GM19324 (cell line): Measurements from ENCODE around the gene SLC34A3.

ENCODE experiments used
- ATAC-seq: cut with Tn5 transposase; IDR thresholded peaks from one replicate; pipeline ENCODE4 v1.9.1; 2021; ENCODE audit warnings: mild to moderate bottlenecking, moderate library complexity; ENCODE audit not compliant: unreplicated experiment, low FRiP score

The SLC34A3 gene

GRCh38 chr9:137272241-137273094 is 41.8 kb downstream of the SLC34A3 start:
- ATAC-seq: no peak

GRCh38 chr9:137273095-137273490 is 42.4 kb downstream of the SLC34A3 start:
- no peak for ATAC-seq

GRCh38 chr9:137273611-137274320 is 43.1 kb downstream of the SLC34A3 start:
- ATAC-seq: no peak

GRCh38 chr9:137275203-137275587 is 44.5 kb downstream of the SLC34A3 start:
- ATAC-seq: no peak

GRCh38 chr9:137275588-137276472 is 45.1 kb downstream of the SLC34A3 start:
- no peak for ATAC-seq

GRCh38 chr9:137276473-137277328 is 46.0 kb downstream of the SLC34A3 start:
- no peak for ATAC-seq

- ATAC-seq: peak; percentile 76
Observed at GRCh38 chr9:137277329-137278041, 46.8 kb downstream of the SLC34A3 start, which contains the start of gene TOR4A. TSS of gene TOR4A (plus strand) at chr9:137277726. CDS start at chr9:137278690, 964 bp downstream.

- ATAC-seq: no peak
Observed at GRCh38 chr9:137278061-137278701, 47.5 kb downstream of the SLC34A3 start.

GRCh38 chr9:137278721-137279711 is 48.3 kb downstream of the SLC34A3 start:
- ATAC-seq: no peak

- no peak for ATAC-seq
Observed at GRCh38 chr9:137279741-137280473, 49.2 kb downstream of the SLC34A3 start.

- ATAC-seq: no peak
Observed at GRCh38 chr9:137280474-137281344, 50.0 kb downstream of the SLC34A3 start.

GRCh38 chr9:137281345-137282116 is 50.8 kb downstream of the SLC34A3 start:
- ATAC-seq: no peak
